Measurements from ENCODE around the gene DPYD. TPM values are rescaled to one million over a fixed set of nuclear protein-coding genes. Genes with fewer than 3 reads are reported as not detected.

DPYD gene
- total and polyA plus RNA-seq, 10 of the 15 experiments (the other 5 are each of a cell fraction or from before 2014, with no cell fraction given), result 5.7 to 23.8 (median 10.2) TPM

DNA sequence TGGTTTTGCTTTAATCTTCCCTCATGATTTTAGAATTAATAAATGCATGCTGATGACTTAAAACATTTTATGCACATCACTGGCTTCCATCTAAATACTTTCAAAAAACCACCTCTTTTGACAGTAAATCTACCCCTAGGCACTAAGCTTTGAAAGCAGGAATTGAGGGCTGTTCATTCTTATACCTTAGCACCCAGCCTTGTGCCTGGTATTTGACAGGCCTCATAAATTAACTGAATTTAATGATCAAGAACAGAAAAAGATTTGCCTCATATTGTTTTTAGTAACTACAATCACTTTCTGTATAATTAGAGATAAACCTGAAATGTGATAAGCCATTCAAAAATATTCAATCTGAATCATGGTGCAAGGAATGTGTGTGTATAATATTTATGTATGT, 108.8 kb downstream of the DPYD start:
- CTCF ChIA-PET, result interaction anchor here (1.1 to 1.4 kb wide), 2 partner anchors 8 to 13 kb away, joined by 3 read pairs; no protein-coding TSS in a partner anchor
- TF ChIP-seq PML (IDR thresholded peaks at IDR 0.05; ENCODE audit: low read length) (no peak), ETV6 (conservative IDR thresholded peaks at IDR 0.05 in 1 of 2, IDR thresholded peaks at IDR 0.05 in 1 of 2; ENCODE audit: borderline replicate concordance in 1 of 2, low read depth in 1 of 2) (no peak), SMAD1 (IDR thresholded peaks at IDR 0.05; ENCODE audit: low read depth, partially characterized antibody) (no peak), USF2 (IDR thresholded peaks at IDR 0.05; ENCODE audit: borderline replicate concordance, low read depth, low read length) (no peak), KAT2A (conservative IDR thresholded peaks at IDR 0.05; ENCODE audit: control insufficient read depth, low read depth, low read length) (no peak), ZNF274 (IDR thresholded peaks at IDR 0.05; ENCODE audit: insufficient read depth, insufficient read length) (no peak), POU2F2 (IDR thresholded peaks at IDR 0.05; ENCODE audit: borderline replicate concordance, low read depth, low read length) (no peak)
- TF ChIP-seq, protein P1, sequence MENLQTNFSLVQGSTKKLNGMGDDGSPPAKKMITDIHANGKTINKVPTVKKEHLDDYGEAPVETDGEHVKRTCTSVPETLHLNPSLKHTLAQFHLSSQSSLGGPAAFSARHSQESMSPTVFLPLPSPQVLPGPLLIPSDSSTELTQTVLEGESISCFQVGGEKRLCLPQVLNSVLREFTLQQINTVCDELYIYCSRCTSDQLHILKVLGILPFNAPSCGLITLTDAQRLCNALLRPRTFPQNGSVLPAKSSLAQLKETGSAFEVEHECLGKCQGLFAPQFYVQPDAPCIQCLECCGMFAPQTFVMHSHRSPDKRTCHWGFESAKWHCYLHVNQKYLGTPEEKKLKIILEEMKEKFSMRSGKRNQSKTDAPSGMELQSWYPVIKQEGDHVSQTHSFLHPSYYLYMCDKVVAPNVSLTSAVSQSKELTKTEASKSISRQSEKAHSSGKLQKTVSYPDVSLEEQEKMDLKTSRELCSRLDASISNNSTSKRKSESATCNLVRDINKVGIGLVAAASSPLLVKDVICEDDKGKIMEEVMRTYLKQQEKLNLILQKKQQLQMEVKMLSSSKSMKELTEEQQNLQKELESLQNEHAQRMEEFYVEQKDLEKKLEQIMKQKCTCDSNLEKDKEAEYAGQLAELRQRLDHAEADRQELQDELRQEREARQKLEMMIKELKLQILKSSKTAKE (IDR thresholded peaks at IDR 0.05; ENCODE audit: low read depth, poor library complexity, severe bottlenecking), result no peak
- ATAC-seq (no peak), DNase-seq (ENCODE audit: low read depth, low spot score) (no peak), FAIRE-seq (no peak)
- no peak overlapping the region for H3K9ac ChIP-seq (ENCODE audit: control insufficient read depth, insufficient read depth, low read length)
- in situ Hi-C loops (cut with MboI) (loop anchor here (25.0 kb wide), 1 partner anchor 850 kb away; no protein-coding TSS in a partner anchor), intact Hi-C loops (cut with micrococcal nuclease; ENCODE audit: unreplicated experiment) (no loop called here)
- no peaks in the 10 kb centered on the region for H3K79me2 ChIP-seq (ENCODE audit: control insufficient read depth, insufficient read depth, low read length)
- H2AFZ ChIP-seq (ENCODE audit: control insufficient read depth, low read depth, low read length), result no peak overlapping the region
- POLR2A ChIA-PET, result no interaction called here
- H4K20me1 ChIP-seq (ENCODE audit: control insufficient read depth, insufficient read depth), result no peaks in the 10 kb centered on the region
- H3K4me3 ChIP-seq, result no peak overlapping the region
- no peaks in the 10 kb centered on the region for H3K4me1 ChIP-seq (ENCODE audit: control insufficient read depth, insufficient read depth, low read length)
- no peaks in the 10 kb centered on the region for H3K27me3 ChIP-seq (replicated peaks in 1 of 2; ENCODE audit: control insufficient read depth in 2 of 2, insufficient read depth in 2 of 2, low read length in 1 of 2)
- SMC1A ChIA-PET (ENCODE audit: uncharacterized antibody, unreplicated experiment), result no interaction called here
- BruUV-seq (replicated peaks), result no TSS peak
- no peak overlapping the region for H3K4me2 ChIP-seq (ENCODE audit: control insufficient read depth, insufficient read depth)
- H3K36me3 ChIP-seq (ENCODE audit: control insufficient read depth in 2 of 2, insufficient read depth in 2 of 2, low read length in 1 of 2), result no peaks in the 10 kb centered on the region
- H3K27ac ChIP-seq (ENCODE audit: control insufficient read depth, insufficient read depth), result no peak overlapping the region
- RAD21 ChIA-PET (ENCODE audit: unreplicated experiment), result no interaction called here
- H3K9me3 ChIP-seq (replicated peaks; ENCODE audit: control insufficient read depth, insufficient read depth, low read length), result no peaks in the 10 kb centered on the region; the same call in 2 of the 3 replicates

Data from GM12878 (cell line).